GM18520 (cell line): ENCODE measurements around the gene FAM111B.
"Not testable (repeated sequence)": the region's sequence is repeated elsewhere in the genome, so short reads cannot be mapped to it uniquely, and the experiment has no call there.

Source experiments
- ATAC-seq: cut with Tn5 transposase; IDR thresholded peaks from one replicate; pipeline ENCODE4 v1.9.1; 2021; ENCODE audit not compliant: unreplicated experiment

The FAM111B gene

DNA sequence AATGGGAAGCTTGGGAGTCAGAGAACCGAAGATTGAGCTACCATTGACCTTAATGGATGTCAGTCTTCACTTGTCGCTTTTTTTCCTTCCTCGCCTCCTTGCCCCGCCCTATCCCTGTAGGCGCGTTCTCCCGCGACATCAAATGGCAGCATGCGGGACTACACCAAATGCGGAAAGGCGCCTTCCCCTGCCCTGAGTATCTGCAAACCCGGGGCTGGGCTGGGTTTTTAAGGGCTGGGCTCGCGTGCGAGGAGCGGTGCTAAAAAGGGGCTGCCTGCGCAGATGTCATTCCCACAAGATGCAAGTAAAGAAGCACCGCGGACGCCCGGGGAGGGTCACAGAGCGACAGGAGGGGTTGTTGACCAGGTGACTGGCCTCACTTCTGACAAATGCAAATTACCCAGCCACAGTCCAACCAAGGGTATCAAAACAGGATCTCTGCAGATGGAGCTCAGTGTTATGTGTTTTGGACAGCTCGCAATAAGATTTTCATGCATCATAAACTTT lies 4.7 kb upstream of the FAM111B start:
- peak; percentile 49 for ATAC-seq

DNA sequence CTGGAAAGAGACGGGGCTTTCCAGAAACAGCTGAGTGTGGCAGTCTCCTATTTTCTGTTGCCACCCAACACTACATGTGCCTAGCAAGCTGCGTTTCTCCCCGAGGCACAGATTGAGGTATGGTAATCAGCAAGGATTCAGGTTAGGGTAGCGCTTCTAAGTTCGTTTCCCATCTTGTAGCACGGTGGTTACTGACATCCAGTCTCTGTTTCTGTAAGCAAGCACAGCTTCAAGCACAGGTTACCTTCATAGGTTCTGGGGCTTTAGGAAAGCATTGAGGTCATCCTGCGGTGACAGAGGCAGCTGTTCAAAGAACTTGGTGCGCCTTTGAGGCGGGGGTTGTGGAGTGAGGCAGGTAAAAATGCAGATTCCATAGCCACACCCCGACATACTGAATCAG lies 684 bp downstream of the FAM111B start:
- ATAC-seq, result peak; percentile 28

DNA sequence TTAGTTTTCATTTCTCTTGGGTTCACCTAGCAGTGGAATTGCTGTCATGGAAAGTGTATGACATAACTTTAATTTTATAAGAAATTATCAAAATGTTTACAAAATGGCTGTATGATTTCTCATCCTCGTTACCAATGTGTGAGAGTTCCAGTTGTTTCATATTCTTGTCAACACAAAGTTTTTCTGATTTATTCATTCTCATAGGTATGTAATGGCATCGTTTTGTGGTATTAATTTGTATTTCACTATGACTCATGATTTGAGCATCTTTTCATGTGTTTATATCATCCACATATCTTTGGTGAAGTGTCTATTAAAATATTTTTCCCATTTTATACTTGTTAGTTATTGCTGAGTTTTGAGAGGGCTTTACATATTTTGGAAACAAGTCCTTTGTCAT lies 5.5 kb downstream of the FAM111B start:
- ATAC-seq, result no peak

DNA sequence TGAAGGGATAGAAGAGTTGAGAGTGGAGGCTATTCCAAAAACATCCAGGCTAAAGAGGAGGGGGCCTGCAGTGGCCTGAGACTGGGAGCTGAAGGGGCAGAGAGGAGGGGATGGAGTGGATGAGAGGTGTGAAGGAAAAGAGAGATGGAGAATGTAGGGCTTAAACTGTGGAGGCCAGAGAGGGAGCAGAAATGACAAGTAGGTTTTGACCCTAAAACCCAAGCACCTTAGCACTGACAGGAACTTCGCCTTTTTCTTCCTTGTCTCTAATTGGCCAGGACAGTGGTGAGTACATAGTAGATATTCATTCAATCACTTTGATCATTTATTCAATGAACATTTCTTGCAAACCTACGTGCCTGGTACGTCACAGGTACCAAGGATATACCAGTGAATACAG lies 7.3 kb downstream of the FAM111B start:
- no peak for ATAC-seq

DNA sequence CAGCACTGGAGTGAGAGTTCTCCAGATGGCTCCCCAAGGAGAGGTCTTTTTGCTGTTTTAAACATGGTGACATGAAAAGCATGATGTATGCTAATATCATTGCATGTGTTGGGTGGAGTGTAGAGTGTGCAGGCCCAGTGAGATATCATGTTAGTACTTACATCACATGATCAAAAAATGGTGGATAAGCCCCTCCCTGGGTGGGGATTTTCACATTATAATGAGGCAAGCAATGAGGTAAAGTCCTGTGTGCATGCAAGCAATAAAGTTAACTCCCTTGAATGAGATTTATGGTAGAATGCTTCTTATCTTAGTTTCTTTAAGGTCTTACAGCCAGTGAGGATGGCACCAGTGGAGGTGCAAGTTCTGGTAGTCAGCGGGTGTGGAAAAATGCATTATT lies 8.5 kb downstream of the FAM111B start:
- ATAC-seq, result no peak

DNA sequence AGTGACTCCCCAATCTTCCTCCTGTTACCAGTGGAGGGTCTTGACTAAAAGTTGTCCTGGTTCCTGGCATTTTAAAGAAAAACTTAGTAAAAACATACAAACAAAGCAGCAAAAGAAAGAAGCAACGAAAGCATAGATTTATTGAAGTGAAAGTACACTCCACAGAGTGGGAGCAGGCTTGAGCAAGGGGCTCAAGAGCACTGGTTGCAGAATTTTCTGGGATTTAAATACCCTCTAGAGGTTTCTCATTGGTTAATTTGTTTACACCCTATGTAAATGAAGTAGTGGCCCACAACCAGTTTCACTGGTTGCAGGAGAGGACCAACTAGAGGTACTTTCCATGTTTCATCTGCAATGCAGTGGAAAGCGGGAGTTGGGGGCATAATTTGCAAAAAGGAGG lies 10.7 kb downstream of the FAM111B start:
- no peak for ATAC-seq

DNA sequence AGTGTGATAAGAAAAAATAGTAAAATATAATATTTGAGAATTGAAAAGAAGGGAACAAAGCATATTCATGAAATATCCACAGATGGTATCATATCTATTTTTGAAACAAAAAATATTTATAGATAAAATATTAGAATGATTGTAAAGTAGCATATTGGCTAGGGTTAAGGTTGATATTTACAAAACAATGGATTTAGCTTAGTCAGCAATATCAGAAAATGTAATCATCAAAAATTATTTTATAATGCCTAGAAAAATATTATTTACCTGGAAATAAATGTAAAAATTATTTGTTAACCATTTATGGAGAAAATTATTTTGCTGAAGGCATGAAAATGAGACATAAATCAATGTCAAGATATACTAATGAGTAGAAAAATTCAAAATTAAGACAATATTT lies 12.8 kb downstream of the FAM111B start:
- ATAC-seq, result no peak

DNA sequence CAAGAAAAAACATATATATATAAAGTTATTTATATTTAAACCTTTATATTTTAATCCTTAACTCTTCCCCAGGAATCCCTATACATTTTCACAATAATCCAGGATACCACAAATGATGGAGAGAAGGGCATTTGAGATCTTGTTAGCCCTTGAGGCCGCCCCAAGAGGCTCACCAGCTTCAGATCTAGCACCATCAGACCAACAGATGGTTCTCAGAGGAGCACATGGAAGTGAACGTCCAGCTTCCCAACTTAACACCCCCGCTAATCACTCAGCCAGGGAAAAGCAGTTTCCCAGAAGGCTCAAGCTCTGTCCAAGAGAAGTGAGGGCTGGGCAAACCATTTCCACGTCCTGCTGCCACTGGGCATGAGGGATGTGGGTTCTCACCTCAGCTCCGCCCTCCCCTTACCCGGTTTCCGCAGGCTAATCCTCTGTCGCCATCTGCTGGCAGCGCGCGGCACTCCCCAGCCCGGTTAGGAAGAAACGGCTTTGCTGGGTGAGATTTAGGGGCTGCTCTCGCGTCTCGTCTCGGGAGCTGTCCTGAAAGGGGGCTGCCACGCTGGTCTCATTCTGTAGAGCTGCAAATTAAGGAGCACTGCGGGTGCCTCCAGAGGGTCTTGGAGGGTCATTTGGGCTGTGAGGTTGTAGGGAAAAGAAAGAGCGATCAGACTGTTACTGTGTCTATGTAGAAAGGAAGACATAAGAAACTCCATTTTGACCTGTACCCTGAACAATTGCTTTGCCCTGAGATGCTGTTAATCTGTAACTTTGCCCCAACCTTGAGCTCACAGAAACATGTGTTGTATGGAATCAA lies 28.8 kb downstream of the FAM111B start:
- peak; percentile 91 for ATAC-seq

DNA sequence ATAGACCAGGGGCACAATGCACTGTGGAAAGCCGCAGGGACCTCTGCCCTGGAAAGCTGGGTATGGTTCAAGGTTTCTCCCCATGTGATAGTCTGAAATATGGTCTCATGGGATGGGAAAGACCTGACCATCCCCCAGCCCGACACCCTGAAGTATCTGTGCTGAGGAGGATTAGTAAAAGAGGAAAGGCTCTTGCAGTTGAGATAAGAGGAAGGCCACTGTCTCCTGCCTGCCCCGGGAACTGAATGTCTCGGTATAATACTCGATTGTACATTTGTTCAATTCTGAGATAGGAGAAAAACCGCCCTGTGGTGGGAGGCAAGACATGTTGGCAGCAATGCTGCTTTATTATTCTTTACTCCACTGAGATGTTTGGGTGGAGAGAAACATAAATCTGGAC lies 29.5 kb downstream of the FAM111B start:
- not testable (repeated sequence) for ATAC-seq

DNA sequence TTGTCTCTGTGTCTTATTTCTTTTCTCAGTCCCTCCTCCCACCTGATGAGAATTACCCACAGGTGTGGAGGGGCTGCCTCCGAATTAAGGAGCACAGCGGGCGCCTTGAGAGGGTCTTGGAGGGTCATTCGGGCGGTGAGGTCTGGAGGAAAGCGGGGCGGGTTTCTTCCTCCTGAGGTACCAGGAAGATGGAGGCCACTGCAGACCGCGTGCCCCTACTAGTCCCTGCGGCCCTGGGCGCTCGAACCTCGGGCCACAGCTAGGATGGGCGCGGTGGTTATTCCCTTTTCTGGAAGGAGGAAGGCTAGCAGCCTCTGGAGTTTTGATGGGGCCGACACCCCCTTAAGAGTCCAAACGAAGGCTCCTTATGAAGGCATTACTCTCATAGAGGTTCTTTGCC lies 30.2 kb downstream of the FAM111B start:
- ATAC-seq, result no peak

DNA sequence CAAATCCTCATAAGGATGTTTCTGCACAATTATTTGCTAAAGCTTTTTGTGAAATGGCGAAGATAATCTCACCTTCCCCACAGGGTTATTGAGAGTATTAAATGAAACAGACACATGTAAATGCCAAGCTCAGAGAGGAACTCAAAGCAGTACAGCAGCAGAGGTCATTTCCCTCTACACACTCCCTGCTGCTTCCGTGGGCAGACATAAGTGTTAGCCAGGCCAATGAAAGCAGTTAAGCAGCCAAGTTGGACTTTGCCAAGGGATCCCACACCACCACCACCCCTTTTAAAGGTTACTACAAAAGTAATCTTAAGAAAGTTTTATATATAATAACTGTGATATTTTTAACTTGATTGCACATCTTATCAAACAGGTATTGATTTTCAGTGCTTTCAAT lies 31.6 kb downstream of the FAM111B start:
- ATAC-seq, result no peak

DNA sequence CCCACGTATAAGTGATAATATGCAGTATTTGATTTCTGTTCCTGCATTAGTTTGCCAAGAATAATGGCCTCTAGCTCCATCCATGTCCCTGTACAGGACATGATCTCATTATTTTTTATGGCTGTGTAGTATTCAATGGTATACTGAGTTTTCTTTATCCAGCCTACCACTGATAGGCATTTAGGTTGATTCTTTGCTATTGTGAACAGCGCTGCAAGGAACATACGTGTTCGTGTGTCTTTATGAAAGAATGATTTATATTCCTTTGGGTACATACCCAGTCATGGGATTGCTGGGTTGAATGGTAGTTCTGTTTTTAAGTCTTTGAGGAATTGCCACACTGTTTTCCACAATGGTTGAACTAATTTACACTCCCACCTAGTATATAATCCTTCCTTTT lies 34.2 kb downstream of the FAM111B start:
- no peak for ATAC-seq

DNA sequence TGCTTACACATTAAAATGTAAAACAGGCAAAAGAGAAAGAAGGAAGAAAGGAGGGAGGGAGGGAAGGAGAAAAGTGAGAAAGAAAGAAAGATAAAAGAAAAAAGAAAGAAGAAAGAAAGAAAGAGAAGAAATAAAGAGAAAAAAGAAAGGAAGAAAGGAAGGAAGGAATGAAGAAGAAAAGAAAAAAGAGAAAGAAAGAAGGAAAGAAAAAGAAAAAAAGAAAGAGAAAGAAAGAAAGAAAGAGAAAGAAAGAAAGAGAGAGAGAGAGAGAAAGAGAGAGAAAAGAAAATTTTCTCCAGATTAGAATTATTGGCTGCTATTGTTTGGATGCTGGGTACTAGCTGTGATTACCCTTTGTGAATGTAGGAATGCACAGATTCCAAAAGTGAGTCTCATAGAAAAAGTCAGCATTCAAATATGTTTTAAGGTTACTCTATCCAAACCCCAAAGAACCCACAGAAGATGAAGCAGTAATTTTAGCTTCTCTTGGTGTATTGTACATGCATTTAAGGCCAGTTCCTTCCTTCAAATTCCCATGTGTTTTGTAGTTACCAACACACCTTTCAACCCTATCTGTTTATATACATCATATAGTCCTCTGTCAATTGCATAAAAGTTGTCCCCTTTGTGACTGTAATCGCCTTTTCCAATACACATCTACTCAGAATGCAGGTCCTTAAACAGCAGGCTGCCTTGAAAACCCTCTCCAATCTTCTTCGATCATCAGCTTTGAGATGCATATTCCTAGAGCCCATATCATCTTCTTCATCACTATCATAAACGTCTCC lies 34.8 kb downstream of the FAM111B start:
- ATAC-seq, result no peak

DNA sequence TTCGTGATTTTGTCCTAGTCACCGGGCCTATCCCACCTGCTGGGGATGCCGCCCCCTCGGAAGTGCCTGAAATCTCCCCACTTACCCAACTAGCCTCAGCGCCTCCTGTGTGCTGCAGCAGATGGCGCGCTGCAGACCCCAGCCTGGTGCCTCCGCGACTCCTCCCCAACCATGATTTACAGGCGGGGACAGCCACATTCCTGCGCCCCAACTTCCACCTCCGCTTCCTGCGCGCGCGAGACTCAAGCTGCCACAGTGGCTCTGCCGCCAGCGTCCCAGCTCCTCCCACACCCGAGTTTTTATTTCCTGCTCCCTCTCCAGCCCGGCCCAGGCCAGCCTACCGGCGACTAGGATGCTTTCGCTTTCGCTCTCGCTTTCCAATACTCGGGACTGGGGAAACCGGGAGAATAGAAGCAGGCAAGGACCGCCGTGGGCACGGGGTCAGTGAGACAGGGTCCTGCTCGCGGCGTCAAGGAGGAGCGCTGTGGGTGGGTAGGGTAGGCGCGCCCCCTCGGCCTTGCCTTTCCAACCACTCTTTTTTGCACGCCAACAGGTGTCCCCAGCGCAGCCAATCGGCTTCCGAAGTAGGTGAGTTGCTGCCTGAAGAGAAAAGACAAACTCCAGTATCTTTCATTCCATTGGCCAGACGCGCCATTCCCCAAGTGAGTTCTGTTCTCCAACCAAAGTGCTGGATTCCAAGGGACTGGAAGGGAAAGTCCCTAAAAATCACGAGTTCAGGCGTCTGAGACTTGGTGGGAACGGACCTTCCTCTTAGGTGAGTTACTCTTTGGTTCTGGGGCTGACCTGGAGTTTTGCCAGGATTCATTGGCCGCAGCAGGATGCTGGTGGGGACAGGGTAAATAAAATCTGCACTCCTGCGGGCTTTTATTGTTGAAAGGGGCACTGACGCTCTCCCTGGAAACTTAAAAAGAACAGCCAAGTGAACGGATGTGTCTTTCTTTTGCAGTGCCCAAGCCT lies 35.8 kb downstream of the FAM111B start, which contains the start of gene FAM111A:
FAM111A (plus strand) TSS at position 327 of the 978 bp plus-strand sequence. CDS start 6,017 bp downstream, outside the sequence.
- ATAC-seq, result peak; percentile 58

DNA sequence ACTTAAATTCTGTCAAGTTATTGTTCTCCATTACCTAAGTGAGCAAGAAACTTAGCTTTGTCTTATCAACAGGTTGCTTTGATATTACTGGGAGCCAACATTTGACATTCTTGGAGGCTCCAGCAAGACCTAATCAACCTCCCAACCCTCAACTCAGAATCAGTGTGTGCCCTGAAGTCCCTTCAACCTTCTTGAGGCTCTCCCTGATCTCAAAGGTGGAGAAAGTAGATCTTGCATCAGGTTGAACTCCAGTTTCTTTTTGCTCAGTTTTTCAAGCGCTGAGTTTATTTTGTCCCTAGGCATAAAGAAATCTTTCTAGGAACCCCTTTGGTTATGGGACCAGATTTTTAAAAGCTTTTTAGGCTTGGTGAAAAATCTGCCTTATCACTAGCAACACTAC lies 37.1 kb downstream of the FAM111B start:
- no peak for ATAC-seq

DNA sequence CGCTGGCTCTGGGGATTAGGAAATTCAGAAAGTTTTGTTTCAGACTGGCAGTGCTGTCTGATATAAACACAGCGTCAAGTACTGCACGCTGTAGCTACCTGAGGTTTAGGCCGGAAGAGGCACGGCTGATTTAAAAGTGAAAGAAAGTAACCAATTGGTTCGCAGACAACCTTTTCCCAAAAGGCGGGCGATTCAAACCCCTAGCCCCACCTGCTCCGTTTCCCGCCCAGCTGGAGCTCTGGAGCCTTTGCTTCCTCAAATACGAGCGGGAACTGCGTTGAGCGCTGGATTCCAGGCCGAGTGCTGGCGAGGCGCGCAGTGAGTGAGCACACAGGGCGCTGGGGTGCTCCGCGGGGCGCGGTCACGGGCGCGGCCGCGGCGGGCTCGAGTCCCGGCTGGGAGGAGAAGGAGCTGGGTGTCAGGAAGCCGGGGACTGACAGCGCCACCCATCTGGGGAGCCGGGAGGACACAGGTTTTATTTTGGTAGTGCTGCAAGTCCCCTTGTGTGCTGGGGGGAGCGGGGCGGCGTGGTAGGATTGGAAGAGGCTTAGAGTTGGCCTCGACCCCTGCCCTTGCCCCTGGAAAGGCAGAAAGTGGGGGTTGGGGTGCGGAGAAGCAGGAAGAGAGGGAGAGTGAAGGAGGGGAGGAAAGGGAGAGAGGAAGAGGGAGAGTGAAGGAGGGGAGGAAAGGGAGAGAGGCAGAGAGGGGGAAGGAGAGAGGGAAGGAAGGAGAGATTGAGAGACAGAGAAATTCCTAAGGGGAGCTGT lies 37.7 kb downstream of the FAM111B start:
- ATAC-seq, result peak; percentile 37

DNA sequence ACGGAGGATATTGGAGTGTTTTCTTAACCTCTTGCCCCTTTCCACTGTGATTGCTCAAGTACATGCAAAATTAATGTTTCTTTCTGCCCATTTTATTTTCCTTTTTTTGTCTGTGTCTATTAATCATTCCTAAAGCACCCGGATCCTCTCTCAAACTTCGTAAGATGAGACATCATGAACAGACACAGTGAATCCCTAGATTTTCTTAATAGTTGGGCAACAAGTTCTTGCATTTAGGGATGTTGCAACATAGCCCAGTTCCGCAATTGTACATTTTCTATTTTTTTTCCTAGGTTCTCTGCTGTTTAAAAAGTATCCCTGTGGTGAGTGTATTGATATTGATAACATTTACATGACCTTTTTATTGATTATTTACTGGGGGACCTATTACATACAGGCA lies 38.5 kb downstream of the FAM111B start:
- no peak for ATAC-seq

DNA sequence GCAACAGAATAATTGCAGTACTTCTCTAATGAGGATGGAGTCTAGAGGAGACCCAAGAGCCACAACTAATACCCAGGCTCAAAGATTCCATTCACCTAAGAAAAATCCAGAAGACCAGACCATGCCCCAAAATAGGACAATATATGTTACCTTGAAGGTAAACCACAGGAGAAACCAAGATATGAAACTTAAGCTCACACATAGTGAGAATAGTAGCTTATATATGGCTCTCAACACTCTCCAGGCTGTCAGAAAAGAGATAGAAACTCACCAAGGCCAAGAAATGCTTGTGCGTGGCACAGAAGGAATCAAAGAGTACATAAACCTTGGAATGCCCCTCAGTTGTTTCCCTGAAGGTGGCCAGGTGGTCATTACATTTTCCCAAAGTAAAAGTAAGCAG lies 44.7 kb downstream of the FAM111B start:
- peak; percentile 32 for ATAC-seq

DNA sequence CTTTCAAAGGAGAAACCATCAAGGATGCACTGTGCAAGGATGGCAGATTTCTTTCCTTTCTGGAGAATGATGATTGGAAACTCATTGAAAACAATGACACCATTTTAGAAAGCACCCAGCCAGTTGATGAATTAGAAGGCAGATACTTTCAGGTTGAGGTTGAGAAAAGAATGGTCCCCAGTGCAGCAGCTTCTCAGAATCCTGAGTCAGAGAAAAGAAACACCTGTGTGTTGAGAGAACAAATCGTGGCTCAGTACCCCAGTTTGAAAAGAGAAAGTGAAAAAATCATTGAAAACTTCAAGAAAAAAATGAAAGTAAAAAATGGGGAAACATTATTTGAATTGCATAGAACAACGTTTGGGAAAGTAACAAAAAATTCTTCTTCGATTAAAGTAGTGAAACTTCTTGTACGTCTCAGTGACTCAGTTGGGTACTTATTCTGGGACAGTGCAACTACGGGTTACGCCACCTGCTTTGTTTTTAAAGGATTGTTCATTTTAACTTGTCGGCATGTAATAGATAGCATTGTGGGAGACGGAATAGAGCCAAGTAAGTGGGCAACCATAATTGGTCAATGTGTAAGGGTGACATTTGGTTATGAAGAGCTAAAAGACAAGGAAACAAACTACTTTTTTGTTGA lies 45.4 kb downstream of the FAM111B start:
- ATAC-seq, result peak; percentile 81

DNA sequence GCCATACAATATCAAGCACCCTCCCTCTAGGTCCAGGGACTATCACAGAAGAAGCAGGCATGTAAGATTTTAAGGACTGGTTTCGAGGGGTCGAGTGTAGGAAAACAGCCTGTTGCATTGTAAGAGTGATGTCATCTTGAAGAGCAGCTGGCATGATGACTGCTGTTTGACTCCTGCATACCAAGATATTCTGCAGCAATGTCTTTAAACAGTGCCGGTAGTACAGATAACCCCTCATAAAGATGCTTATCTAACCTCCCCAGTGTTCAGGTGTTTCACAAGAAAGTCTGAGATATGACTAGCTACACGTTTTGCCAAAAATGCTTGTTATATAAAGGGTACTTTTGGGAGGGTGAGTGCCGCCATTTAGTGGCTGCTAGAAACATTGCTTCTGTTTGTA lies 47.6 kb downstream of the FAM111B start:
- ATAC-seq, result no peak
